ENCODE measurements around the gene VAC14. TPM values are rescaled to one million over a fixed set of nuclear protein-coding genes. Genes with fewer than 3 reads are reported as not detected.

The VAC14 gene
- total RNA-seq, 1 experiment from 2014 or later: 35.3 TPM

GRCh38 chr16:70712942-70713341 is 88.0 kb downstream of the VAC14 start:
- Histone ChIP-seq H3K4me1 (ENCODE audit: control insufficient read depth in 1 of 2, insufficient read depth in 2 of 2, low read length in 2 of 2) (peaks cover 10 to 20% of the 10 kb centered on the region in 2 experiments), H3K27me3 (ENCODE audit: insufficient read depth, low read length) (no peaks in the 10 kb centered on the region), H3K27ac (ENCODE audit: low read depth, low read length) (no peak overlapping the region), H4K20me1 (ENCODE audit: insufficient read depth) (no peaks in the 10 kb centered on the region), H3K4me3 (replicated peaks in 1 of 2; ENCODE audit: low read depth in 1 of 2, low read length in 2 of 2) (no peak overlapping the region), H3K36me3 (ENCODE audit: control insufficient read depth in 1 of 2, insufficient read depth in 2 of 2, low read length in 2 of 2) (no peaks in the 10 kb centered on the region), H3K9ac (ENCODE audit: low read length) (no peak overlapping the region), H2AFZ (ENCODE audit: low read depth, low read length, poor library complexity, severe bottlenecking) (no peak overlapping the region), H3K4me2 (ENCODE audit: low read length) (no peak overlapping the region), H3K9me3 (ENCODE audit: control insufficient read depth in 1 of 2, insufficient read depth in 1 of 2, low read depth in 1 of 2, low read length in 2 of 2) (no peaks in the 10 kb centered on the region), H3K9me2 (ENCODE audit: insufficient read depth) (no peaks in the 10 kb centered on the region), H3K79me2 (ENCODE audit: insufficient read depth, low read length) (no peaks in the 10 kb centered on the region)
- no TSS peak for BruUV-seq (replicated peaks)
- ChIA-PET RAD21 (ENCODE audit: low non-redundant PET in 1 of 2, low total read pairs in 2 of 2, uncharacterized antibody in 2 of 2, unreplicated experiment in 2 of 2) (no interaction called here), POLR2A (no interaction called here), CTCF (no interaction called here)
- intact Hi-C loops (cut with micrococcal nuclease): no loop called here
- TF ChIP-seq JUND (IDR thresholded peaks at IDR 0.05) (no peak), EZH2phosphoT487 (IDR thresholded peaks at IDR 0.05; ENCODE audit: borderline replicate concordance) (no peak), YY1 (IDR thresholded peaks at IDR 0.05; ENCODE audit: extremely low read depth, insufficient replicate concordance, low read depth, low read length) (no peak), CEBPB (IDR thresholded peaks at IDR 0.05; ENCODE audit: low read depth) (no peak), ELF1 (IDR thresholded peaks at IDR 0.05; ENCODE audit: borderline replicate concordance, low read depth) (no peak), POLR2A (IDR thresholded peaks at IDR 0.05; ENCODE audit: borderline replicate concordance, extremely low read depth, insufficient read depth, insufficient read length) (no peak), POLR2AphosphoS5 (IDR thresholded peaks at IDR 0.05; ENCODE audit: low read depth, low read length) (no peak), SIN3A (IDR thresholded peaks at IDR 0.05; ENCODE audit: low read depth) (no peak), EGR1 (IDR thresholded peaks at IDR 0.05; ENCODE audit: low read depth) (no peak)
- TF ChIP-seq, protein P1, sequence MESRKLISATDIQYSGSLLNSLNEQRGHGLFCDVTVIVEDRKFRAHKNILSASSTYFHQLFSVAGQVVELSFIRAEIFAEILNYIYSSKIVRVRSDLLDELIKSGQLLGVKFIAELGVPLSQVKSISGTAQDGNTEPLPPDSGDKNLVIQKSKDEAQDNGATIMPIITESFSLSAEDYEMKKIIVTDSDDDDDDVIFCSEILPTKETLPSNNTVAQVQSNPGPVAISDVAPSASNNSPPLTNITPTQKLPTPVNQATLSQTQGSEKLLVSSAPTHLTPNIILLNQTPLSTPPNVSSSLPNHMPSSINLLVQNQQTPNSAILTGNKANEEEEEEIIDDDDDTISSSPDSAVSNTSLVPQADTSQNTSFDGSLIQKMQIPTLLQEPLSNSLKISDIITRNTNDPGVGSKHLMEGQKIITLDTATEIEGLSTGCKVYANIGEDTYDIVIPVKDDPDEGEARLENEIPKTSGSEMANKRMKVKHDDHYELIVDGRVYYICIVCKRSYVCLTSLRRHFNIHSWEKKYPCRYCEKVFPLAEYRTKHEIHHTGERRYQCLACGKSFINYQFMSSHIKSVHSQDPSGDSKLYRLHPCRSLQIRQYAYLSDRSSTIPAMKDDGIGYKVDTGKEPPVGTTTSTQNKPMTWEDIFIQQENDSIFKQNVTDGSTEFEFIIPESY (IDR thresholded peaks at IDR 0.05; ENCODE audit: extremely low read depth, insufficient replicate concordance, low read length): no peak
- DNase-seq (ENCODE audit: low read depth, low spot score): no peak
- no peak for ATAC-seq

GRCh38 chr16:70712359-70712758 is 88.6 kb downstream of the VAC14 start:
- Histone ChIP-seq H3K4me2 (ENCODE audit: low read length) (no peak overlapping the region), H3K79me2 (ENCODE audit: insufficient read depth, low read length) (no peaks in the 10 kb centered on the region), H3K9ac (ENCODE audit: low read length) (no peak overlapping the region), H3K9me3 (ENCODE audit: control insufficient read depth in 1 of 2, insufficient read depth in 1 of 2, low read depth in 1 of 2, low read length in 2 of 2) (no peaks in the 10 kb centered on the region), H3K9me2 (ENCODE audit: insufficient read depth) (no peaks in the 10 kb centered on the region), H3K4me3 (replicated peaks in 1 of 2; ENCODE audit: low read depth in 1 of 2, low read length in 2 of 2) (no peak overlapping the region), H3K27ac (ENCODE audit: low read depth, low read length) (no peak overlapping the region), H3K27me3 (ENCODE audit: insufficient read depth, low read length) (no peaks in the 10 kb centered on the region), H2AFZ (ENCODE audit: low read depth, low read length, poor library complexity, severe bottlenecking) (no peak overlapping the region), H4K20me1 (ENCODE audit: insufficient read depth) (no peaks in the 10 kb centered on the region), H3K4me1 (ENCODE audit: control insufficient read depth in 1 of 2, insufficient read depth in 2 of 2, low read length in 2 of 2) (peaks cover 15 to 25% of the 10 kb centered on the region in 2 experiments), H3K36me3 (ENCODE audit: control insufficient read depth in 1 of 2, insufficient read depth in 2 of 2, low read length in 2 of 2) (no peaks in the 10 kb centered on the region)
- DNase-seq (ENCODE audit: low read depth, low spot score) (no peak), ATAC-seq (no peak)
- BruUV-seq (replicated peaks): no TSS peak
- CTCF ChIA-PET: no interaction called here
- TF ChIP-seq, protein P2, sequence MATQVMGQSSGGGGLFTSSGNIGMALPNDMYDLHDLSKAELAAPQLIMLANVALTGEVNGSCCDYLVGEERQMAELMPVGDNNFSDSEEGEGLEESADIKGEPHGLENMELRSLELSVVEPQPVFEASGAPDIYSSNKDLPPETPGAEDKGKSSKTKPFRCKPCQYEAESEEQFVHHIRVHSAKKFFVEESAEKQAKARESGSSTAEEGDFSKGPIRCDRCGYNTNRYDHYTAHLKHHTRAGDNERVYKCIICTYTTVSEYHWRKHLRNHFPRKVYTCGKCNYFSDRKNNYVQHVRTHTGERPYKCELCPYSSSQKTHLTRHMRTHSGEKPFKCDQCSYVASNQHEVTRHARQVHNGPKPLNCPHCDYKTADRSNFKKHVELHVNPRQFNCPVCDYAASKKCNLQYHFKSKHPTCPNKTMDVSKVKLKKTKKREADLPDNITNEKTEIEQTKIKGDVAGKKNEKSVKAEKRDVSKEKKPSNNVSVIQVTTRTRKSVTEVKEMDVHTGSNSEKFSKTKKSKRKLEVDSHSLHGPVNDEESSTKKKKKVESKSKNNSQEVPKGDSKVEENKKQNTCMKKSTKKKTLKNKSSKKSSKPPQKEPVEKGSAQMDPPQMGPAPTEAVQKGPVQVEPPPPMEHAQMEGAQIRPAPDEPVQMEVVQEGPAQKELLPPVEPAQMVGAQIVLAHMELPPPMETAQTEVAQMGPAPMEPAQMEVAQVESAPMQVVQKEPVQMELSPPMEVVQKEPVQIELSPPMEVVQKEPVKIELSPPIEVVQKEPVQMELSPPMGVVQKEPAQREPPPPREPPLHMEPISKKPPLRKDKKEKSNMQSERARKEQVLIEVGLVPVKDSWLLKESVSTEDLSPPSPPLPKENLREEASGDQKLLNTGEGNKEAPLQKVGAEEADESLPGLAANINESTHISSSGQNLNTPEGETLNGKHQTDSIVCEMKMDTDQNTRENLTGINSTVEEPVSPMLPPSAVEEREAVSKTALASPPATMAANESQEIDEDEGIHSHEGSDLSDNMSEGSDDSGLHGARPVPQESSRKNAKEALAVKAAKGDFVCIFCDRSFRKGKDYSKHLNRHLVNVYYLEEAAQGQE (IDR thresholded peaks at IDR 0.05; ENCODE audit: low read depth): no peak
- TF ChIP-seq RAD21 (IDR thresholded peaks at IDR 0.05; ENCODE audit: low read depth): no peak
- intact Hi-C loops (cut with micrococcal nuclease): no loop called here
- POLR2A ChIA-PET: no interaction called here
- RAD21 ChIA-PET (ENCODE audit: low non-redundant PET in 1 of 2, low total read pairs in 2 of 2, uncharacterized antibody in 2 of 2, unreplicated experiment in 2 of 2): no interaction called here
